ENCODE data around the gene ESRRB. TPM values are rescaled to one million over a fixed set of nuclear protein-coding genes. Genes with fewer than 3 reads are reported as not detected.

Gene ESRRB
- total RNA-seq, 1 experiment from 2014 or later, result not detected

GRCh38 chr14:76331328-76332011 lies 44.5 kb upstream of the ESRRB start:
- Histone ChIP-seq H3K9me2 (ENCODE audit: insufficient read depth) (no peaks in the 10 kb centered on the region), H3F3A (ENCODE audit: insufficient read depth, low read depth) (no peaks in the 10 kb centered on the region), H3K36me3 (ENCODE audit: low read depth) (no peaks in the 10 kb centered on the region), H3K9me3 (ENCODE audit: insufficient read depth, low read depth) (no peaks in the 10 kb centered on the region), H3K4me3 (no peak overlapping the region), H3K4me1 (replicated peaks; ENCODE audit: insufficient read depth) (no peaks in the 10 kb centered on the region), H3K27ac (no peak overlapping the region), H3K79me2 (ENCODE audit: low read depth) (no peaks in the 10 kb centered on the region), H3K4me2 (no peak overlapping the region), H2AFZ (no peak overlapping the region), H3K27me3 (ENCODE audit: insufficient read depth, low read depth) (peaks cover 82% of the 10 kb centered on the region), H4K20me1 (ENCODE audit: insufficient read depth) (no peaks in the 10 kb centered on the region)
- ChIA-PET CTCF (no interaction called here), POLR2A (ENCODE audit: unreplicated experiment) (no interaction called here)
- intact Hi-C loops (cut with micrococcal nuclease; ENCODE audit: unreplicated experiment), result no loop called here
- no peak for TF ChIP-seq EZH2 (IDR thresholded peaks at IDR 0.05; ENCODE audit: low read depth)
- no peak for TF ChIP-seq CTCF (conservative IDR thresholded peaks at IDR 0.05)
- no TSS peak for BruUV-seq (replicated peaks)
- DNase-seq, result no peak

- H4K20me1 ChIP-seq (ENCODE audit: insufficient read depth), result no peaks in the 10 kb centered on the region; the same call in 1 of the 2 replicates
- no peaks in the 10 kb centered on the region for H3K9me2 ChIP-seq (ENCODE audit: insufficient read depth)
- no peaks in the 10 kb centered on the region for H3K9me3 ChIP-seq (ENCODE audit: insufficient read depth, low read depth)
- H3K4me1 ChIP-seq (replicated peaks; ENCODE audit: insufficient read depth), result no peaks in the 10 kb centered on the region
- CTCF ChIA-PET, result interaction anchor here (0.6 kb wide), 1 partner anchor 314 kb away, joined by 4 read pairs; no protein-coding TSS in a partner anchor
- no peak overlapping the region for H3K27ac ChIP-seq
- no peaks in the 10 kb centered on the region for H3K36me3 ChIP-seq (ENCODE audit: low read depth)
- no peak overlapping the region for H3K4me2 ChIP-seq
- BruUV-seq (replicated peaks), result no TSS peak
- DNase-seq, result no peak
- H3F3A ChIP-seq (ENCODE audit: insufficient read depth, low read depth), result no peaks in the 10 kb centered on the region
- intact Hi-C loops (cut with micrococcal nuclease; ENCODE audit: unreplicated experiment), result no loop called here
- no peak for TF ChIP-seq EZH2 (IDR thresholded peaks at IDR 0.05; ENCODE audit: low read depth)
- TF ChIP-seq CTCF (conservative IDR thresholded peaks at IDR 0.05), result no peak
- H3K4me3 ChIP-seq, result no peak overlapping the region
- H2AFZ ChIP-seq, result no peak overlapping the region
- peaks cover 82% of the 10 kb centered on the region for H3K27me3 ChIP-seq (ENCODE audit: insufficient read depth, low read depth)
- H3K79me2 ChIP-seq (ENCODE audit: low read depth), result no peaks in the 10 kb centered on the region
- POLR2A ChIA-PET (ENCODE audit: unreplicated experiment), result no interaction called here
Observed at GRCh38 chr14:76333664-76334063, 42.3 kb upstream of the ESRRB start.

GRCh38 chr14:76334316-76334715 lies 41.6 kb upstream of the ESRRB start:
- Histone ChIP-seq H3K79me2 (ENCODE audit: low read depth) (no peaks in the 10 kb centered on the region), H3K4me1 (replicated peaks; ENCODE audit: insufficient read depth) (no peaks in the 10 kb centered on the region), H2AFZ (no peak overlapping the region), H3K9me3 (ENCODE audit: insufficient read depth, low read depth) (no peaks in the 10 kb centered on the region), H3F3A (ENCODE audit: insufficient read depth, low read depth) (no peaks in the 10 kb centered on the region), H3K9me2 (ENCODE audit: insufficient read depth) (no peaks in the 10 kb centered on the region), H3K27me3 (ENCODE audit: insufficient read depth, low read depth) (peaks cover 82% of the 10 kb centered on the region), H3K4me3 (no peak overlapping the region), H4K20me1 (ENCODE audit: insufficient read depth) (no peaks in the 10 kb centered on the region; the same call in 1 of the 2 replicates), H3K4me2 (no peak overlapping the region), H3K27ac (no peak overlapping the region), H3K36me3 (ENCODE audit: low read depth) (no peaks in the 10 kb centered on the region)
- ChIA-PET POLR2A (ENCODE audit: unreplicated experiment) (no interaction called here), CTCF (no interaction called here)
- intact Hi-C loops (cut with micrococcal nuclease; ENCODE audit: unreplicated experiment), result no loop called here
- no peak for TF ChIP-seq EZH2 (IDR thresholded peaks at IDR 0.05; ENCODE audit: low read depth)
- no peak for TF ChIP-seq CTCF (conservative IDR thresholded peaks at IDR 0.05)
- BruUV-seq (replicated peaks), result no TSS peak
- no peak for DNase-seq
